ENCODE measurements around the gene B3GNT7. TPM values are rescaled to one million over a fixed set of nuclear protein-coding genes. Genes with fewer than 3 reads are reported as not detected.

Gene B3GNT7
- total RNA-seq, 1 experiment from 2014 or later: 11.0 TPM

- no peak overlapping the region for H2AFZ ChIP-seq (ENCODE audit: low read length)
- no peak overlapping the region for H3K4me3 ChIP-seq (ENCODE audit: low read length)
- no TSS peak for BruUV-seq (replicated peaks)
- H3K4me2 ChIP-seq (ENCODE audit: low read length): no peak overlapping the region
- peaks cover 13% of the 10 kb centered on the region for H3F3A ChIP-seq (ENCODE audit: low read length, unreplicated experiment)
- TF ChIP-seq, protein P1, sequence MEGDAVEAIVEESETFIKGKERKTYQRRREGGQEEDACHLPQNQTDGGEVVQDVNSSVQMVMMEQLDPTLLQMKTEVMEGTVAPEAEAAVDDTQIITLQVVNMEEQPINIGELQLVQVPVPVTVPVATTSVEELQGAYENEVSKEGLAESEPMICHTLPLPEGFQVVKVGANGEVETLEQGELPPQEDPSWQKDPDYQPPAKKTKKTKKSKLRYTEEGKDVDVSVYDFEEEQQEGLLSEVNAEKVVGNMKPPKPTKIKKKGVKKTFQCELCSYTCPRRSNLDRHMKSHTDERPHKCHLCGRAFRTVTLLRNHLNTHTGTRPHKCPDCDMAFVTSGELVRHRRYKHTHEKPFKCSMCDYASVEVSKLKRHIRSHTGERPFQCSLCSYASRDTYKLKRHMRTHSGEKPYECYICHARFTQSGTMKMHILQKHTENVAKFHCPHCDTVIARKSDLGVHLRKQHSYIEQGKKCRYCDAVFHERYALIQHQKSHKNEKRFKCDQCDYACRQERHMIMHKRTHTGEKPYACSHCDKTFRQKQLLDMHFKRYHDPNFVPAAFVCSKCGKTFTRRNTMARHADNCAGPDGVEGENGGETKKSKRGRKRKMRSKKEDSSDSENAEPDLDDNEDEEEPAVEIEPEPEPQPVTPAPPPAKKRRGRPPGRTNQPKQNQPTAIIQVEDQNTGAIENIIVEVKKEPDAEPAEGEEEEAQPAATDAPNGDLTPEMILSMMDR (conservative IDR thresholded peaks at IDR 0.05; ENCODE audit: low read depth, low read length): no peak
- TF ChIP-seq EZH2 (IDR thresholded peaks at IDR 0.05; ENCODE audit: low read length, unreplicated experiment) (no peak), EZH2phosphoT487 (IDR thresholded peaks at IDR 0.05; ENCODE audit: borderline replicate concordance, low read length) (no peak)
- no peaks in the 10 kb centered on the region for H3K79me2 ChIP-seq (ENCODE audit: low read length)
- H3K9me2 ChIP-seq (replicated peaks; ENCODE audit: low read length): no peaks in the 10 kb centered on the region
- H3K4me1 ChIP-seq (ENCODE audit: insufficient read depth, low read length): no peaks in the 10 kb centered on the region
- no peak for DNase-seq
- no peaks in the 10 kb centered on the region for H3K27me3 ChIP-seq (ENCODE audit: low read length)
- peaks cover 23% of the 10 kb centered on the region for H3K36me3 ChIP-seq (ENCODE audit: low read depth, low read length)
- intact Hi-C loops (cut with micrococcal nuclease): loop anchor here (5.0 kb wide), 1 partner anchor 627 kb away; no protein-coding TSS in a partner anchor
- ChIA-PET POLR2A (ENCODE audit: unreplicated experiment) (no interaction called here), CTCF (no interaction called here)
- H3K27ac ChIP-seq (ENCODE audit: low read length): no peak overlapping the region
- no peaks in the 10 kb centered on the region for H4K20me1 ChIP-seq (ENCODE audit: low read length)
- H3K9ac ChIP-seq (ENCODE audit: low read length): no peak overlapping the region
- no peak for ATAC-seq
- no peaks in the 10 kb centered on the region for H3K9me3 ChIP-seq (ENCODE audit: low read length)
Measured at GRCh38 chr2:231449503-231450054, 54.1 kb downstream of the B3GNT7 start.

DNA sequence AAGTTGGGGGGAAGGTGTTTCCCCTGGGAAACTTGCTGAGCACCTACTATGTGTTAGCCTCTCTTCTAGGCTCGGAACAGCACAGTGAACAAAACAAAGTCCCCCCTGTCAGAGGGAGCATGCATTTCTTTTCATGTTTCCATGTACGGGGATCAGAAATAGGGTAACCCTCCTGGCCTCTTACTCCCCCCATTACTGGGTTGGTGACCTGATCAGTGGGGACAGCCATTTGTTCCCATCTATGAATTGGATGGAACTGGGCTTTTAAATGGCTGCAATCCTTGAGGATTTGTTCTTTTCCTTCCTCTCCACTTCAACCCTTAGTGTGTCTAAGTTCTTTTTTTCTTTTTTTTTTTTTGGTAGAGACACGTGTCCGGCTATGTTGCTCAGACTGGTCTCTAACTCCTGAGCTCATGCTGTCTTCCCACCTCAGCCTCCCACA is 55.1 kb downstream of the B3GNT7 start:
- Histone ChIP-seq H3K4me2 (ENCODE audit: low read length) (no peak overlapping the region), H2AFZ (ENCODE audit: low read length) (no peak overlapping the region), H3F3A (ENCODE audit: low read length, unreplicated experiment) (peaks cover 17% of the 10 kb centered on the region), H3K27ac (ENCODE audit: low read length) (no peak overlapping the region), H3K9me2 (replicated peaks; ENCODE audit: low read length) (no peaks in the 10 kb centered on the region), H3K4me1 (ENCODE audit: insufficient read depth, low read length) (no peaks in the 10 kb centered on the region), H3K4me3 (ENCODE audit: low read length) (no peak overlapping the region), H3K79me2 (ENCODE audit: low read length) (no peaks in the 10 kb centered on the region), H3K9ac (ENCODE audit: low read length) (no peak overlapping the region), H4K20me1 (ENCODE audit: low read length) (peaks cover 2% of the 10 kb centered on the region), H3K27me3 (ENCODE audit: low read length) (no peaks in the 10 kb centered on the region), H3K9me3 (ENCODE audit: low read length) (no peaks in the 10 kb centered on the region), H3K36me3 (ENCODE audit: low read depth, low read length) (peaks cover 33% of the 10 kb centered on the region)
- TF ChIP-seq EZH2phosphoT487 (IDR thresholded peaks at IDR 0.05; ENCODE audit: borderline replicate concordance, low read length): no peak
- TF ChIP-seq, protein P1 (conservative IDR thresholded peaks at IDR 0.05; ENCODE audit: low read depth, low read length): no peak
- ChIA-PET CTCF (no interaction called here), POLR2A (ENCODE audit: unreplicated experiment) (no interaction called here)
- no peak for DNase-seq
- intact Hi-C loops (cut with micrococcal nuclease): loop anchor here (5.0 kb wide), 1 partner anchor 628 kb away; no protein-coding TSS in a partner anchor
- no TSS peak for BruUV-seq (replicated peaks)
- ATAC-seq: no peak

Small RNA genes lying within 50 kb of the gene (microRNA-seq; reads per million reads assigned to microRNA genes)
- not detected for gene MIR4777 (ENCODE audit: unreplicated experiment)

Other genes starting within 250 kb of the B3GNT7 start
- gene ARMC9, start 197.1 kb upstream of the B3GNT7 start, total RNA-seq (2014; rRNA removed): 12.8 and 23.4 TPM in 2 replicates
- 430 and 507 TPM in 2 replicates for gene NCL, start 68.8 kb downstream of the B3GNT7 start, total RNA-seq (2014; rRNA removed)
- 0.17 TPM in 1 of 2 replicates, not detected in the other for gene NMUR1, start 134.7 kb downstream of the B3GNT7 start, total RNA-seq (2014; rRNA removed)
- gene TEX44, start 197.2 kb downstream of the B3GNT7 start, total RNA-seq (2014; rRNA removed): not detected in 2 replicates